BJ (cell line): Measurements from ENCODE around the gene KRTAP10-4. TPM values are rescaled to one million over a fixed set of nuclear protein-coding genes. Genes with fewer than 3 reads are reported as not detected.
"Not testable (repeated sequence)": the region's sequence is repeated elsewhere in the genome, so short reads cannot be mapped to it uniquely, and the experiment has no call there.

Experiments
- CTCF ChIA-PET: fragments of 350-600 bp; formaldehyde crosslinking; extraction: SDS; loops from one replicate; lab custom pipeline; 2021; ENCODE audit warnings: antibody characterized with exemption, inconsistent platforms; lab: Yijun Ruan, JAX
- POLR2A ChIA-PET: fragments of 300-600 bp; sonication (Branson Sonifier 250); formaldehyde crosslinking; extraction: SDS; loops from one replicate; lab custom pipeline; 2021; ENCODE audit warnings: antibody characterized with exemption; lab: Charles Lee
- DNase-seq: peaks from one replicate; pipeline ENCODE4 v3.0.0-alpha.2; 2011; ENCODE audit warnings: low read depth
- H3K27me3 ChIP-seq: 2 replicates; pipeline ENCODE4 v1.6.0; 2011; ENCODE audit warnings: low read length; ENCODE audit not compliant: control insufficient read depth, insufficient read depth
- H3K36me3 ChIP-seq: 2 replicates; pipeline ENCODE4 v1.5.1; 2011; ENCODE audit warnings: low read length; ENCODE audit not compliant: control insufficient read depth, insufficient read depth
- H3K4me3 ChIP-seq: 2 replicates; pipeline ENCODE4 v1.5.1; 2011; ENCODE audit warnings: low read depth, mild to moderate bottlenecking, control low read depth, low read length
- CTCF ChIP-seq: IDR thresholded peaks from 2 replicates; pipeline ENCODE4 v1.5.1; 2011; ENCODE audit warnings: low read depth, mild to moderate bottlenecking, control low read depth, inconsistent platforms, low read length, moderate library complexity; ENCODE audit not compliant: insufficient read depth
- polyA plus RNA-seq: library from polyadenylated mRNA; depleted of rRNA; stranded (reverse); fragments of >200 nt; gene quantifications from 2 replicates; pipeline ENCODE4 v1.2.3, GENCODE V29; 2011

KRTAP10-4 gene
- polyA plus RNA-seq, 1 experiment = not detected

GRCh38 chr21:44589586-44590305 is 16.2 kb downstream of the KRTAP10-4 start:
- no peak for TF ChIP-seq CTCF
- H3K27me3 ChIP-seq = peaks cover 4% of the 10 kb centered on the region; the same call in 1 of the 2 replicates
- ChIA-PET POLR2A (no interaction called here), CTCF (no interaction called here)
- H3K36me3 ChIP-seq = no peaks in the 10 kb centered on the region
- no peak for DNase-seq
- H3K4me3 ChIP-seq = no peak overlapping the region

GRCh38 chr21:44590311-44590721 is 16.8 kb downstream of the KRTAP10-4 start:
- ChIA-PET POLR2A (no interaction called here), CTCF (no interaction called here)
- Histone ChIP-seq H3K36me3 (no peaks in the 10 kb centered on the region), H3K27me3 (peaks cover 4% of the 10 kb centered on the region; the same call in 1 of the 2 replicates), H3K4me3 (no peak overlapping the region)
- no peak for TF ChIP-seq CTCF
- no peak for DNase-seq

GRCh38 chr21:44590897-44591800 is 17.6 kb downstream of the KRTAP10-4 start:
- H3K36me3 ChIP-seq, H3K4me3 ChIP-seq, POLR2A ChIA-PET, CTCF ChIA-PET, DNase-seq, H3K27me3 ChIP-seq: not testable (repeated sequence)

GRCh38 chr21:44591801-44592130 is 18.2 kb downstream of the KRTAP10-4 start:
- H3K4me3 ChIP-seq, DNase-seq, H3K27me3 ChIP-seq, H3K36me3 ChIP-seq, POLR2A ChIA-PET, CTCF ChIA-PET: not testable (repeated sequence)

- no peak for DNase-seq
- ChIA-PET POLR2A (no interaction called here), CTCF (no interaction called here)
- TF ChIP-seq CTCF = no peak
- Histone ChIP-seq H3K27me3 (peaks cover 8% of the 10 kb centered on the region), H3K4me3 (no peak within 1 kb of the TSS), H3K36me3 (no peaks in the 10 kb centered on the region)
These were observed 19.1 kb downstream of the KRTAP10-4 start, which contains the start of gene KRTAP10-6 for GRCh38 chr21:44592446-44593311. KRTAP10-6 (minus strand) TSS chr21:44592505; CDS start chr21:44592484, 21 bp downstream.
